Glomerular visceral epithelial cell (primary cell): Measurements from ENCODE around the gene CR1.
"Not testable (repeated sequence)": the region's sequence is repeated elsewhere in the genome, so short reads cannot be mapped to it uniquely, and the experiment has no call there.

Experiments used
- DNase-seq: peaks from one replicate; pipeline ENCODE4 v3.0.0-alpha.2; 2016; ENCODE audit errors: extremely low spot score

Gene CR1

DNA sequence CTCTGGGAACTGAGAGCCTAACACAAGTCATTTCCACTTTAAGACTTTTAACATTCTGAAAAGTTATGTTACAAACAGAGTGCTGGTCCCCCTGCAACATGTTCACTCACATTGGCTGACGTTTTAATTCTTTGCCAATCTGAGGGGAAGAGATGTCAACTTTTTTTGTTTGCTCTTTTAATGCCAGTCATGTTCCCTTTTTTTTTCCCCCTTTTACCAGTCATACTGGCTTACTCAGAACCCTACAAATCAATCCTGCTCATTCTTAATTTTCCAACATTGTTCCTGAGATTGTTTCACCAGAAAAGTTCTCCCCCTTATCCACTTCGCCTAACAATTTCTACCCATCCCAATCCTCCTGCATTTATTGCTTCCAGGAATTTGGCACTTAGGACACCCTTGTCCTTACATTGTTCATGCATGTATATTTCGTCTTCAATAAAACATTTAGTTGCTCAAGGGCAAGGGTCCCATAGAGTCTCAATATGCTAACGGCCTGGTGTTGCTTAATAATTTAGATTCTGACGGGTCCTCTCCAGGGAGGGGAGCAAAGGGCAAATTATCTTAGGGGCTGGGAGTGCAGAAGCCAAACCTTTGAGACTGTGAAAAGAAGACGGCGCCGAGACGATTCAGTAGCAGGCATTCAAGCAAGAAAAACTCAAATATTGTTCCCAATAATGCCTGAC lies 148.4 kb downstream of the CR1 start:
- DNase-seq = no peak

DNA sequence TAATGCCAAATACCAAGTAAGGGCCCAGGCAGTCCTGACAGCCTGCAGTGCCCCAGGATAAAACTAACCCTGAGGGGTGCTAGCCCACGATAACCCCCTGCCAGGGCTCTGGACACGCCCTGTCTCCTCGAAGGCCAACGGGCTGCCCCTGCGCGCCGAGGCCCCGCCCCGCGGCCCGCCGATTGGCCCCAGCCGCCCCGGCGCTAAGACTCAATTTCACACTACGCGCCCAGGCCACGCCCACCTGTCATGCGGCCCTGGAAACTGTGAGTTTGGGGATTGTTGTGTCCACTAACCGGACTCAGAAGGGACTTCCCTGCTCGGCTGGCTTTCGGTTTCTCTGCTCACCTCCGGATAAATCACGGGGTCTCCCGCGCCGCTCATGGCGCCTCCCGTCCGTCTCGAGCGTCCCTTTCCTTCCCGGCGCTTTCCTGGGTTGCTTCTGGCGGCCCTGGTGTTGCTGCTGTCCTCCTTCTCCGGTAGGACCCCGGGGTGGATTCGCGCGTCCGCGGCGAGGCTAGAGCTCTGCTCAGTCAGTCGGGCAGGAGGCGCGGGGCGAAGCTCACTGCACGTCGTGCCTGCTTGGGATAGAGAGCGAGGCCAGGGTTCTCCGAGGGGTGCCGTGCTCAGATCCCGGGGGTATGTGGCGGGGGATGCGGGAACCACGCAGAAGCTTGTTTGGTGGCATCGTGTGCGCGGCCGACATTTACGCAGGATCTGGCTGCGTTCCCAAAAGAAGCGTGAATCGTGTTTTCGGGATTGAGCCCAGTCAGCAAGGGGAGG lies 149.1 kb downstream of the CR1 start, which contains the start of gene CR1L:
Gene CR1L, plus strand, starts transcription at position 282 of the 783 bp plus-strand sequence. Its CDS starts 101 bp downstream, at position 383.
- DNase-seq = peak; percentile 62

DNA sequence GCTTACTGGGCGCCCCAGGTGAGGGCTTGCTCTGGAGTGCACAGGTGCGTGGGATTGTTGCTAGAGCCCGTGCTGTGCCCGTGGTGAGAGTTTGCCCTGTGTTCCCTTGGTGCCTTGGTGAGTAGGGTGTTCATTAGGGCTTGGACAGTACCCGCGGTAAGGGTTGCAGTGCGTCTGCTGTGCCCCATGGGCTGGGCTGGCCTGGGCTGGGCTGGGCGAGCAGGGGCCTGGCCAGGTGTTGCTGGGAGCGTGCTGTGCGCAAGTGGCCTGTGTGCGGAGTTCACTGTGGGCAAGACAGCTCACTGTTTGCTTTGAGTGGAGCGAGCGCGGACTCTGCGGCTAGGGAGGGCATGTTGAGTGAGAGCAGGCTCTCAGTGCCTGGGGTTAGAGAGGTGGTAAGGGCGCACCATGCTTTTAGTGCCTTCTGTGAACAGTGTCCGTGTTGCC lies 149.7 kb downstream of the CR1 start:
- DNase-seq = no peak

DNA sequence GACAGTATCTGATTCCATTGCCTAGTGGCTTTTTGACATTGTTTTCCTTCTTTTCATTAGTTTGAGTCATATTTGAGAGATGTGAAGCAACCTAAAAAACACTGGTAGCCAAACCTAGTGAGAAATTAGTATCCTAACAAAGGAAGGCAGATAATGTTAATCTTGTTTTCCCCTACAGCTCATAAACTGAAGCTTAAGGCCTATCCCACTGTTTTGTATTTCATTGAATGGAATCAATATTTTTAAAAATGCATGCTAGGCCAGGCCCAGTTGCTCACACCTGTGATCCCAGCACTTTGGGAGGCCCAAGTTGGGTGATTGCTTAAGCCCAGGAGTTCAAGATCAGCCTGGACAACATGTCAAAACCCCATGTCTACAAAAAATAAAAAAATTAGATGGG lies 150.2 kb downstream of the CR1 start:
- no peak for DNase-seq

DNA sequence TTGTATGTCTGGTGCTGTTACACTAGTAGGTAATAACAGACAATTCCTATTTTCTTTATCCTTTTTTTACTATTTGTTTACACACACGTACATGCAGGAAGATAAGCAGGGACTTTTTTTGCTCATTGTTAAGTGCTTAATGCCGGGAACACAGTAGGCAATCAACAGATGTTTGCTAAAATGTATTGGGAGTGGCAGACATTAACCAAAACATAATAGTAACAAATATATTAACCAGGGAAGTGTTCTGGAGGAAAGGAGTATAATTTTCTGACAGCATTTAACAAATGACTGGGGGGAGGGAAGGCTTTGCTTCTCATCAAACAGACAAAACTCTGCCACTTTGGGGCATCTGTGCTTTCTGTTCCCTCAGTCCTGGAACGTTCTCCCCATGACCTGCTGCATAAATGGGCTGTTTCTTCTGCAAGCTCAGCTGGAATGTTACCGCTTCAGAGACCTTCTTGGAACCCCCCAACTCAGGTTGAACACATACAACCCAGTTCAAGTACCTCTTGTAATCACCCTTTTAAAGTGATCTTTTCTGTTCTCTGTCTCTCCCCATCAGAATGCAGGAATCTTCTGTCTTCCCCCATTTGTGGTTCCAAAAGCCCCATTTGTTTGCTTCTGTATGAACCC lies 151.1 kb downstream of the CR1 start:
- no peak for DNase-seq

DNA sequence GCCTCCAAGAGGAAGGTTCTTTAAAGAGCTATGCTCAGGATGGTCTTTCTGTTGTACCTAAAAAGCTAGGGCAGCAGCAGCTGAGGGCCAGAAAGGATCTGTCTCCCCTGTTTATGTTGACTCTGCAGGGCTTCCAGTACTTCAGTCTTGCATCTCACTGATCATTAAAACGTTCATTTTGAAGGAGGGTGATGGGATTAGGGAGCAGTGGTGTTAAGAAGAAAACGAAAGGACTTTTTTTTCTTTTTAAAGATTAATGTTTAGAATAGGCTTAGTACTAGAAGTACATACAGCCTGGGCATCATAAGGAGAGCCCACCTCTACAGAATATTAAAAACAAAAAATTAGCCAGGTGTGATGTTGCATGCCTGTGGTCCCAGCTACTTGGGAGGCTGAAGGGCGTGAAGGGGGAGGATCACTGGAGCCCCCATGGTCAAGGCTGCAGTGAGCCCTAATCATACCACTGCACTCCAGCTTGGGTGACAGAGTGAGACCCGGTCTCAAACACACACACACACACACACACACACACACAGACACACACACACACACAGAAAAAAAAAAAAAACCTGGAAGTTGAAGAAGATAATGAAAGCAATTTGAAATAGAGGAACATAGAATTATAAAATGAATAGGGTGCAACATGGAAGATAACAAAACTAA lies 151.8 kb downstream of the CR1 start:
- DNase-seq = no peak

DNA sequence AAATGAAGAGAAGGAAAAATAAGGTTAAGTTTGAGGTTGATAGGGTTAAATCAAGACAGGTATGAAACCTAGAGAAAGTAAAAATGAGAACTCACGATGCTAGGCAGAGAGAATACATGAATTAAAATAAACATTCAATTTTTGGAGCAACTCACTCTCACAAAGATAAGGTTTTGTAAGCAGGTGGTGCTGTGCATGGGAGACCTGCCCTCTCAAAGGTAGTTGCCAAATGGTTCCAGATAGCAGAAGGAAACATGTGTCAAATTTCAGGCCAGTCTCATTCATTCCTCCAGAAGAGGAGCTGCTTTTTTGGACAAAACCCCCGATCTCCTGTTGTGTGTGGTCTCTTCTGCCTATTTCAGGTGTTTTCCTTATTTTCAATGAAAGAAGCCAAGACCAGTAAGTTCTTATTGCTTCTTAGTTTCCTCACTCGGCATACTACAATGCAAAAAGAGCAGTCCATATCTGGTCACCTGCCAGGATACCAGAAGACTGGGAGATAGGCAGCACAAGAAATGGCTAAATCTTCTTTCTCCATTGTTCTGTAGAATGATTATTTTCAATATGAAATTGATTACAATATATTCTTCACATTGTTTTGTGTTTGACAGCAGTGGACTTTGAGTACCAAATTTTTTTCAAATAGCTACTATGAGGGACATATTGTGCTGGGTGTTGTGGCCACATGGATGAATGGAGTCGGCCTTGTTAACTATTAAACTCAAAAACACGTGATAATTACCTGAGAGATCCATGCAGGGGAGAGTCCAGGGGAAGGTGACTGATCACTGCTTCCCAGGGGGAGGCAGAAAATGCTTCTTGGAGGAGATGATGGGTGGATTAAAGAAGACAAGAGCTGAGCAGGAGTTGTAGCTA lies 152.6 kb downstream of the CR1 start:
- no peak for DNase-seq

DNA sequence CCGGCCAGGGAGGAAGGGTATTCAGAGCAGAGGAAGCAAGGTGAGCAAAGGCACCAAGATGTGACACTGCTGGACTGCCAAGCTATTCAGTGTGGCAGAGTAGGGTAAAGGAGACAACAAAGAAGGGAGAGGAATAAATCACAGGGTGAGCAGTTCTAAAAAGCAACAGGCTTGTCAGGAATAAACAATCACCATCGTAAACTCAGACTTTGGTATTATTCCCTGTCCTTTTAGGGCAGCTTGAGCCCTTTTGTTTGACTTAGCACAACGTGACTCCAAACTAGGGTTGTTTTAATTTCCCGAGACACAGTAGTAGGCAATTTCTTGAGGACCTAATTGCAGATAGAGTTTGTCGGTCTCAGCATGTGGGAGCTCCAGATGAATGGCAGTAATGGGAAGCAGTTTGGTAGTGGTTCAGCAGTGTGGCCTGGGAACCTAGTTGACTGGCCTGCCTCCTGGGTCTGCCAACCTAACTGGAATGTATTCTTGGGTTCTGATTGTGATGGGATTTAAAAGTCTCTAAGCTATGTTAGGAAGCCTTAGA lies 153.3 kb downstream of the CR1 start:
- DNase-seq = no peak

DNA sequence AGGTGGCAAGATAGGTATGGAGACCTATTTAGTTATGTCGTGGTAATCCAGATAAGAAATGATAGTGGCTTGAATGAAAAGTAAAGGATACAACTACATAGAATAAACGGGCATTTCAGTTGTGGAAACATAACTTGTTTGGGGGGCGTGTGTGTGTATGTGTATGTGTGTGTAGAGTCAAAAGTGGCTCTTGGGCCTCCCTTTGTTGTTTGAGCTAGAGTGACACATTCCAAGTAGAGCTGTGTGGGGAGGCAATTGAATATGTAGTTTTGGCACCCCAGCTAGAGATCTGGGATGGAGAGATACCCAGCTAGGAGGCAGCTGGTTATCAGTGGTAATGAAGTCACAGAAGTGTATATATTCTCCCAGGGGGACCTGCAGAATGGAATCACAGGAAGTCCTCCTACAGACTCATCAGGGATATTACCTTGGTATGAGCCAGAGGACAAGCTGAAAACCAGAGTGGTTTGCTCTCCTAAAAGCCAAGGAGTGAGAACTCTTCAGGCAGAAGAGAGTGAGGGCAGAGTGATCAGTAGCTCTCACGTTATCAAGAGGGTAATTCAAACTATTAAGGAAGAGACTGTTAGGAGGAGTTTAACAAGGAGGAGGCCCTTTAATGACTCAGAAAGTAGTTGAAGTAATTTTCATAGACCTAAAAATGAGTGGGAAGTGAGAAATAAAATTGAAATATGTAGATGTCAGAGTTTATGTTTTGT lies 154.1 kb downstream of the CR1 start:
- no peak for DNase-seq

DNA sequence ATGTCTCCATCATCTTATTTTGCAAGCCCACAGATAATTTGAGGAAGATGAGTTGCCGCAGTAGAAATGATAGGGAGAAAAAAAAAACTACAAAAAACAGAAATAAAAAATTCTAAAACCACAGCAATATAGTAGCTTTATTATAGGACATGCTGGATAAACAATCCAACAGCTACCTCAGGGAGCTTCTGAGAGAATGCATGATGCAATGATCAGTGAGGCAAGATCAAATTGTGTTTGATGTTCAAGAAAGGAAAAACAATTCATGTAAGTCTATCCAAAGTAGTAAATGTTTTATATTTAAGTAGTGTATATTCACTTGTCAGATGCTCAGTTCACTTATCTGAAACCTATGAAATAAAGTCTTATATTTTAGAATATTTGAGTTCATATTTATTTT lies 155.6 kb downstream of the CR1 start:
- DNase-seq = no peak

DNA sequence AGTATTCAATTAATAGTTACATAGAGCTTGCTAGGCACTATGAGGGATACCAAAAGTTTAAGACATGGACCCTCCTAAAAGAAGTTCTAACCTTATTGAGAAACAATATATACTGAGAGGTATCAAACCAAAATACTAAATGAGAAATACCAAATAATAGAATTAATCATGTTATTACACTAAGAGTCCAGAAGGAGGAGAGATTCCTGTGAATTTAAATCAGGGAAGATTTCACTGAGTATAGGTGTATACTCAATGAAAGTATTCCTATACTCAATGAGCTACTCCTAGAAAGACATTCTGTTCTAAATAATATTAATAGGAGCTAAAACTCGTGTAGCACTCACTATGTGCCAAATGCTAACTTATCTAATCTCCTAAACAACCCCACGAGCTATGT lies 158.4 kb downstream of the CR1 start:
- no peak for DNase-seq

DNA sequence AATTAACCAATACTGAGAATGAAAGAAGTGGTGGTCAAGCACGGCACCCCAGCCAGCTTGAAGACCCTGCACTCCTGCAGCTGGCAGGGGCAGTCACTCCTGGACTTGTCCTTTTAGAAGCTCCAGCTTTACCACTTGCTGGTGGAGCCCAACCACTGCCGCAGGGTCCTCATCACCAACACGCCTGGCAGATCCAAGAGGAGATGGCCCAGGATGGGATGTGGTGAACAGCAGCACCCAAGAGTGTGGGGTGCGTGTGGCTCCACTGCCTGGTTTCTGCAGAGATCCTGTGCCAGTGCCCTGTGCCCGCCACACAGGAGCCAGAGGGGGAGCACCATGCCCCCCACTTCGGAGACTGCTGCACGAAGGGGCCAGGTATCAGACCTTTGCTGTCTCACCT lies 162.5 kb downstream of the CR1 start:
- DNase-seq = no peak

DNA sequence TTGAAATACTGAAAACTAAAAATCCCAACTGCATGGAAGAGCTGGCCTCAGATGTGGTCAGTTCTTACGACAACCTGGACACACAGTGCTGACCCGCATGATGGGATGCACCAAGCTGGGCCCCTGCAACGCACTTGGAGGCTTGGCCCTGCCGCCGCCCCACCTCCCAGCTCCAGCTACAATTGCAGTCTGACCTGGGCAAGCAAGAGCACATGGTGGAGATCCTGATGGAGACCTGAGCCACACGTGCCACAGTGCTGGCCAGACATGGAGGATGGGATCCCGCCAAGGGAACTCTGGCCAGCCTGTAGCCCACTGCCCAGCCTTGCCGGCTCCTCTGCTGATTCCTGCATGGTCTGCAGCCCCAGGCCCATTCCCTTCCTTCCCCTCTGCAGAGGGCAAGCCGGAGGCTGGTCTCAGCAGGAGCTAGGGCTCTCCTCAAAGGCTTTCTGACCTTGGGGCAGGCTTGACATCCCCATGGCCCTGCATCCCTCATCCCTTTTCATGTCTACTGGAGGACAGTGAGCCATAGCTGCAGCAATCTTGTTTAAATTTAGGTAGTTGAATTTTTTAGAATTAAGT lies 163.0 kb downstream of the CR1 start:
- DNase-seq = no peak

DNA sequence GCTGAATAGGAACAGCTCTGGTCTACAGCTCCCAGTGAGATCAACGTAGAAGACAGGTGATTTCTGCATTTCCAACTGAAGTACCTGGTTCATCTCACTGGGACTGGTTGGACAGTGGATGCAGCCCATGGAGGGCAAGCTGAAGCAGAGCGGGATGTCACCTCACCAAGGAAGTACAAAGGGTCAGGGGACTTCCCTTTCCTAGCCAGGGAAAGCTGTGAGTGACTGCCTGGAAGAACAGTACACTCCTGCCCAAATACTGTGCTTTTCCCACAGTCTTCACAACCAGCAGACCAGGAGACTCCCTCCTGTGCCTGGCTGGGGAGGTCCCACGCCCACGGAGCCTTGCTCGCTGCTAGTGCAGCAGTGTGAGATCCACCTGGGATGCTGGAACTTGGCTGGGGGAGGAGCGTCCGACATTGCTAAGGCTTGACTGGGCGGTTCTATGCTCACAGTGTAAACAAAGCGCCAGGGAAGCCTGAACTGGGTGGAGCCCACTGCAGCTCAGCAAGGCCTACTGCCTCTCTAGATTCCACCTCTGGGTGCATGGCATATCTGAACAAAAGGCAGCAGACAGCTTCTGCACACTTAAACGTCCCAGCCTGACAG lies 163.7 kb downstream of the CR1 start:
- DNase-seq = no peak

DNA sequence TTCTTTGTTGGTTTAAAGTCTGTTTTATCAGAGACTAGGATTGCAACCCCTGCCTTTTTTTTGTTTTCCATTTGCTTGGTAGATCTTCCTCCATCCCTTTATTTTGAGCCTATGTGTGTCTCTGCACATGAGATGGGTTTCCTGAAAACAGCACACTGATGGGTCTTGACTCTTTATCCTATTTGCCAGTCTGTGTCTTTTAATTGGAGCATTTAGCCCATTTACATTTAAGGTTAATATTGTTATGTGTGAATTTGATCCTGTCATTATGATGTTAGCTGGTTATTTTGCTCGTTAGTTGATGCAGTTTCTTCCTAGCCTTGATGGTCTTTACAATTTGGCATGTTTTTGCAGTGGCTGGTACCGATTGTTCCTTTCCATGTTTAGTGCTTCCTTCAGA lies 165.5 kb downstream of the CR1 start:
- DNase-seq = not testable (repeated sequence)

DNA sequence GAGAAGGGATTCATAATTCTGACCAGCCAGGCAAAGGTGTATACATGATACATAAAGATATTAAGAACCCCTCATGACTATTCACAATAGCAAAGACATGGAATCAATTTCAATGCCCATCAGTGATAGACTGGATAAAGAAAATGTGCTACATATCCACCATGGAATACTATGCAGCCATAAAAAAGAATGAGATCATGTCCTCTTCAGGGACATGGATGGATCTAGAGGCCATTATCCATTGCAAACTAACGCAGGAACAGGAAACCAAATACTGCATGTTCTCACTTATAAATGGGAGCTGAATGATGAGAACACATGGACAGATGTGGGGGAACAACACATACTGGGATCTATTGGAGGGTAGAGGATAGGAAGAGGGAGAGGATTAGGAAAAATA lies 170.4 kb downstream of the CR1 start:
- no peak for DNase-seq

DNA sequence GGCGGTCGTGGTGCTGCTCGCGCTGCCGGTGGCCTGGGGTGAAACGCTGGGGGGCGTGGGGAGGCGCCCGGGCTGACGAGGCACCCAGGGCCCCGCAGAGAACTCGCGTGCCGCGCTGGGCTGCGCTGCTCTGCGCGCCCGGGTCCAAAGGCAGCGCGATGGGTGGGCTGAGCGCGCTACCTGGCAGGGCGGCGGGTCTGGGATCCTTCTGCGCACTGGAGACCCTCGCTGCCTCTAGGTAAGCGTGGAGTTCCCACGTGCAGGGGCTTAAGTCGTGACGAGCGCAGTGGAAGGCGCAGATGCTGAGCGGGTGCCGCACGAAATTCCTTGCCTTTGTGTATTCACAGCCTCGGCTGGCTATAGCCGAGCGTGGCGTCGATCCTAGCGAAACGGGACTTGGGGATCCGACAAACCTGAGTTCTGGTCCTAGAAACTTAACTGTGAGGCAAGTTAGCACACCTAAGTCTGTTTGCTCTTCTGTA lies 173.6 kb downstream of the CR1 start:
- DNase-seq = no peak

DNA sequence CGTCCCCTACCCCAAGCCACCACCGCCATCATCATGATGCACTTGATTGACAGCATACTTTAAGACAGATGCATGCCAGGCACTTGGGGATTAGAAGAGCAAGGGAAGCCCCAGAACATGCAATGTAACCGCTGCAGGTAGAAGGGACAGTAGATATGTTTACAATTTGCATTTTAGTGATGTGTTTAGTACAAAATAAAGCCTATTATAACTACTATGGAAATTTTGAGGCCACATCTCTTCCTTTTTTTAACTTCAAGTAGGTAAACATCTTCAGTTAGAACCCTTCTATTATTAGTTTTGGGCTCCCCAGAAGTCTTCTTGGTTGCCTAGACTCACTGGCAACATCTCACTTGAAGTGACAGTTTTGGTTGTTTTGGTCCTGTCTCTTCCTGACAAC lies 174.2 kb downstream of the CR1 start:
- DNase-seq = no peak

DNA sequence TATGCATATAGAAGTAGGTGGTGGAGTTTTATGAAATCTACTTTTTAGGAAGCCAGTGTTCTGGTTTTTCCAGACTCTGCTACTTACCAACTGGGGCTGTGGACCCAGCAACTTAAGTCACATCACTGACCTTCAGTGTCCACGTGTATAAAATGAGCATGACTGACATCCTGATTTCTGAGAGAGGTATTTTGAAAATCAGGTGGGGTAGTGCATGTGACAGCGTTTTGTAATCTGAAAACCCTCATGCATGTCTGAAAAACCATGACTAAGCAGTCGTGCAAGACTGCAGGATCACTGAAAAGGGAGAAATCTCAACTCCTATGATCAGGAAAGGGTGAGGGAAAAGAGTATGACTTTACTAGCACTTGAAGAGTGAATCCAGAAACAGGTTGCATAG lies 175.0 kb downstream of the CR1 start:
- peak; percentile 49 for DNase-seq
